ENCODE results near the gene RAB11FIP4. TPM values are rescaled to one million over a fixed set of nuclear protein-coding genes. Genes with fewer than 3 reads are reported as not detected.

RAB11FIP4 gene
- total and polyA plus RNA-seq, 9 of the 15 experiments (the other 6 are each of a cell fraction or from before 2014, with no cell fraction given), result 0.62 to 16.6 (median 8.9) TPM

DNA sequence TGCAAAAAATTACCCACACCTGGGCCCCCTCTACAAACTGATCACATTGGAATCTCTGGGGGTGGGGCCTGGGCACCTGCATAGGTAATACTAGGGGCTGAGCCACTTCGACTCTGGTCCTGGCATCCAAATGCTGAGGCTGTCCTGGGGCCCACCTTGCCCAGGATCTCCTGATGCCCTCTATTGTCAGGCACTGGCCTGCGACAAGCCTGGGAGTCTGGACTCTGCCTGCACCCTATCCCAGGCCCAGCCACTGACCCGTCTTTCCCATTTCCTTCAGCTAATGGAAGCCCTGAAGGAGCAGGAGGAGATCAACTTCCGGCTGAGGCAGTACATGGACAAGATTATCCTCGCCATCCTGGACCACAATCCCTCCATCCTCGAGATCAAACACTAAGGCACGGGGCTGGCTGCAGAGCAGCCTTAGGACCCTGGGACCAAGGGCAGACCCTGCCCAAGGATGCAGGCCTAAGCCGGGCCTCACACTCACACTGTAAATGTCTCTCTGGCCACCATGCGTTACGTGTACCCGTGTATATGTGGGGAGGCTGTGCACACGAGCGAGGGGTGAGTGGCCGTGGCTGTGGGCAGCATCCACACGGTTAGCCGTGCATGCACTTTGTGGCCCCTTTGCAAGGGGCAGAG is 140.0 kb downstream of the RAB11FIP4 start (continued):
- TF ChIP-seq, protein P1, sequence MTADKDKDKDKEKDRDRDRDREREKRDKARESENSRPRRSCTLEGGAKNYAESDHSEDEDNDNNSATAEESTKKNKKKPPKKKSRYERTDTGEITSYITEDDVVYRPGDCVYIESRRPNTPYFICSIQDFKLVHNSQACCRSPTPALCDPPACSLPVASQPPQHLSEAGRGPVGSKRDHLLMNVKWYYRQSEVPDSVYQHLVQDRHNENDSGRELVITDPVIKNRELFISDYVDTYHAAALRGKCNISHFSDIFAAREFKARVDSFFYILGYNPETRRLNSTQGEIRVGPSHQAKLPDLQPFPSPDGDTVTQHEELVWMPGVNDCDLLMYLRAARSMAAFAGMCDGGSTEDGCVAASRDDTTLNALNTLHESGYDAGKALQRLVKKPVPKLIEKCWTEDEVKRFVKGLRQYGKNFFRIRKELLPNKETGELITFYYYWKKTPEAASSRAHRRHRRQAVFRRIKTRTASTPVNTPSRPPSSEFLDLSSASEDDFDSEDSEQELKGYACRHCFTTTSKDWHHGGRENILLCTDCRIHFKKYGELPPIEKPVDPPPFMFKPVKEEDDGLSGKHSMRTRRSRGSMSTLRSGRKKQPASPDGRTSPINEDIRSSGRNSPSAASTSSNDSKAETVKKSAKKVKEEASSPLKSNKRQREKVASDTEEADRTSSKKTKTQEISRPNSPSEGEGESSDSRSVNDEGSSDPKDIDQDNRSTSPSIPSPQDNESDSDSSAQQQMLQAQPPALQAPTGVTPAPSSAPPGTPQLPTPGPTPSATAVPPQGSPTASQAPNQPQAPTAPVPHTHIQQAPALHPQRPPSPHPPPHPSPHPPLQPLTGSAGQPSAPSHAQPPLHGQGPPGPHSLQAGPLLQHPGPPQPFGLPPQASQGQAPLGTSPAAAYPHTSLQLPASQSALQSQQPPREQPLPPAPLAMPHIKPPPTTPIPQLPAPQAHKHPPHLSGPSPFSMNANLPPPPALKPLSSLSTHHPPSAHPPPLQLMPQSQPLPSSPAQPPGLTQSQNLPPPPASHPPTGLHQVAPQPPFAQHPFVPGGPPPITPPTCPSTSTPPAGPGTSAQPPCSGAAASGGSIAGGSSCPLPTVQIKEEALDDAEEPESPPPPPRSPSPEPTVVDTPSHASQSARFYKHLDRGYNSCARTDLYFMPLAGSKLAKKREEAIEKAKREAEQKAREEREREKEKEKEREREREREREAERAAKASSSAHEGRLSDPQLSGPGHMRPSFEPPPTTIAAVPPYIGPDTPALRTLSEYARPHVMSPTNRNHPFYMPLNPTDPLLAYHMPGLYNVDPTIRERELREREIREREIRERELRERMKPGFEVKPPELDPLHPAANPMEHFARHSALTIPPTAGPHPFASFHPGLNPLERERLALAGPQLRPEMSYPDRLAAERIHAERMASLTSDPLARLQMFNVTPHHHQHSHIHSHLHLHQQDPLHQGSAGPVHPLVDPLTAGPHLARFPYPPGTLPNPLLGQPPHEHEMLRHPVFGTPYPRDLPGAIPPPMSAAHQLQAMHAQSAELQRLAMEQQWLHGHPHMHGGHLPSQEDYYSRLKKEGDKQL (CRISPR knock-in tag; IDR thresholded peaks at IDR 0.05; ENCODE audit: borderline replicate concordance), result no peak
- TF ChIP-seq ARHGAP35 (IDR thresholded peaks at IDR 0.05; ENCODE audit: partially characterized antibody) (no peak), ZNF512 (tag; IDR thresholded peaks at IDR 0.05) (no peak), ZFP91 (CRISPR knock-in tag; IDR thresholded peaks at IDR 0.05) (no peak)

Measured in K562 (cell line).